ENCODE results near the gene SUGP2. TPM values are rescaled to one million over a fixed set of nuclear protein-coding genes. Genes with fewer than 3 reads are reported as not detected.

The SUGP2 gene
- total and polyA plus RNA-seq, 9 of the 15 experiments (the other 6 are each of a cell fraction or from before 2014, with no cell fraction given): 13.1 to 101 (median 63.1) TPM

DNA sequence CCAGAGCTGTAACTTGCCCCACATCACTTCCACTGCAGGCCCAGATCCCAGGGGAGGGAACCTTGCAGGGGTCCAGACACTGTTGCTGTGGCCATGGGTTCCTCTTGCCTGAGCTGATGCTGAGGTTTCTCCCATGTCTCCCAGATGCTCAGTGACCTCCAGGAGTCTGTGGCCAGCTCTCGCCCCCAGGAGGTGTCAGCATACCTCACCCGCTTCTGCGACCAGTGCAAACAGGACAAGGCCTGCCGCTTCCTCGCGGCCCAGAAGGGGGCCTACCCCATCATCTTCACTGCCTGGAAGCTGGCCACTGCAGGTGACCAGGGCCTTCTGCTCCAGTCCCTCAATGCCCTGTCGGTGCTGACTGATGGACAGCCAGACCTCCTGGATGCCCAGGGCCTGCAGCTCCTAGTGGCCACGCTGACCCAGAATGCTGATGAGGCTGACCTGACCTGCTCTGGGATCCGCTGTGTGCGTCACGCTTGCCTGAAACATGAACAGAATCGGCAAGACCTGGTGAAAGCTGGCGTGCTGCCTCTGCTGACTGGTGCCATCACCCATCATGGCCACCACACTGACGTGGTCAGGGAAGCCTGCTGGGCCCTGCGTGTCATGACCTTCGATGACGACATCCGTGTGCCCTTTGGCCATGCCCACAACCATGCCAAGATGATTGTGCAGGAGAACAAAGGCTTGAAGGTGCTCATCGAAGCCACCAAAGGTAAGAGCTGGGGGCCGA is 18.3 kb upstream of the SUGP2 start (continued):
- TF ChIP-seq, protein P1, sequence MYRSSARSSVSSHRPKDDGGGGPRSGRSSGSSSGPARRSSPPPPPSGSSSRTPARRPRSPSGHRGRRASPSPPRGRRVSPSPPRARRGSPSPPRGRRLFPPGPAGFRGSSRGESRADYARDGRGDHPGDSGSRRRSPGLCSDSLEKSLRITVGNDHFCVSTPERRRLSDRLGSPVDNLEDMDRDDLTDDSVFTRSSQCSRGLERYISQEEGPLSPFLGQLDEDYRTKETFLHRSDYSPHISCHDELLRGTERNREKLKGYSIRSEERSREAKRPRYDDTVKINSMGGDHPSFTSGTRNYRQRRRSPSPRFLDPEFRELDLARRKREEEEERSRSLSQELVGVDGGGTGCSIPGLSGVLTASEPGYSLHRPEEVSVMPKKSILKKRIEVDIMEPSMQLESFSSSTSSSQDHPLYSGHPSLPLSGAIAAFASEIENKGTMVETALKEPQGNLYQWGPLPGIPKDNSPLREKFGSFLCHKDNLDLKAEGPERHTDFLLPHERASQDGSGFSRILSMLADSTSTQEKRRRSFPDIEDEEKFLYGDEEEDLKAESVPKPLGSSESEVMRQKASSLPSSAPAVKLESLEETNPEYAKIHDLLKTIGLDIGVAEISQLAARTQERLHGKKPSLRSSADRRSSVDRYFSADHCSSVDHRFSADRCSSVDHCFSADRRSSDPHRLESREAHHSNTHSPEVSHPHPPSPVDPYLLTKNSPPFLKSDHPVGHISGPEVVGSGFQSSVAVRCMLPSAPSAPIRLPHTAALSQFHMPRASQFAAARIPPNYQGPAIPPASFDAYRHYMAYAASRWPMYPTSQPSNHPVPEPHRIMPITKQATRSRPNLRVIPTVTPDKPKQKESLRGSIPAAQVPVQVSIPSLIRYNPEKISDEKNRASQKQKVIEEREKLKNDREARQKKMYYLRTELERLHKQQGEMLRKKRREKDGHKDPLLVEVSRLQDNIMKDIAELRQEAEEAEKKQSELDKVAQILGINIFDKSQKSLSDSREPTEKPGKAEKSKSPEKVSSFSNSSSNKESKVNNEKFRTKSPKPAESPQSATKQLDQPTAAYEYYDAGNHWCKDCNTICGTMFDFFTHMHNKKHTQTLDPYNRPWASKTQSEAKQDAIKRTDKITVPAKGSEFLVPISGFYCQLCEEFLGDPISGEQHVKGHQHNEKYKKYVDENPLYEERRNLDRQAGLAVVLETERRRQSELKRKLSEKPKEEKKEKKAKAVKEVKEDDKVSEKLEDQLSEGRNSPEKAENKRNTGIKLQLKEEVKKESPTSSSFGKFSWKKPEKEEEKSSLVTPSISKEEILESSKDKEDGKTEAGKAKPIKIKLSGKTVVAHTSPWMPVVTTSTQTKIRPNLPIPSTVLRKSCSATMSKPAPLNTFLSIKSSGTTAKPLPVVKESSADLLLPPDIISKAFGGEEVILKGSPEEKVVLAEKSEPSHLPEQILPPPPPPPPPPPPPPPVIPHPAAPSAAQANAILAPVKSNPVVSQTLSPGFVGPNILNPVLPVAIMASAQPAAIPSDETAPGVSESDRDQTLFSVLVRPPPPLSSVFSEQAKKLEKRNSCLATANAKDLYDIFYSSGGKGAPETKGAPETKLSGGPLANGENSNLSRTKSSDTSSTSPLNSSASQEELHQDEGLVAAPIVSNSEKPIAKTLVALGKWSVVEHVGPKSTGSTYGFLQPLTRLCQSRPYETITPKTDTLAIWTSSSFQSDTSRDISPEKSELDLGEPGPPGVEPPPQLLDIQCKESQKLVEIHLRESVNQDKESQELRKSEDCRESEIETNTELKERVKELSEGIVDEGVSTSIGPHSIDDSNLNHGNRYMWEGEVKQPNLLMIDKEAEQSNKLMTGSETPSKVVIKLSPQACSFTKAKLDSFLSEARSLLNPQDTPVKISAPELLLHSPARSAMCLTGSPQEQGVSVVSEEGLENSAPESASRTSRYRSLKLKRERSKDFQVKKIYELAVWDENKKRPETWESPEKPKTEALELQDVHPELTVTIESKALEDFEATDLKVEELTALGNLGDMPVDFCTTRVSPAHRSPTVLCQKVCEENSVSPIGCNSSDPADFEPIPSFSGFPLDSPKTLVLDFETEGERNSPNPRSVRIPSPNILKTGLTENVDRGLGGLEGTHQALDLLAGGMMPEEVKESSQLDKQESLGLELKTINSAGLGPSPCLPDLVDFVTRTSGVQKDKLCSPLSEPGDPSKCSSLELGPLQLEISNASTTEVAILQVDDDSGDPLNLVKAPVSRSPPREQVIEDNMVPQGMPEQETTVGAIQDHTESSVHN (IDR thresholded peaks at IDR 0.05; ENCODE audit: borderline replicate concordance in 1 of 2, low read depth in 1 of 2): no peak
- no peak for TF ChIP-seq MEF2D (tag; conservative IDR thresholded peaks at IDR 0.05; ENCODE audit: low read depth)
- peak; percentile 35; the same call in 1 of the 2 replicates for TF ChIP-seq RBFOX2 (IDR thresholded peaks at IDR 0.05; ENCODE audit: low read depth, low read length)
- TF ChIP-seq PTRF (tag; IDR thresholded peaks at IDR 0.05): no peak
- TF ChIP-seq, protein P2, sequence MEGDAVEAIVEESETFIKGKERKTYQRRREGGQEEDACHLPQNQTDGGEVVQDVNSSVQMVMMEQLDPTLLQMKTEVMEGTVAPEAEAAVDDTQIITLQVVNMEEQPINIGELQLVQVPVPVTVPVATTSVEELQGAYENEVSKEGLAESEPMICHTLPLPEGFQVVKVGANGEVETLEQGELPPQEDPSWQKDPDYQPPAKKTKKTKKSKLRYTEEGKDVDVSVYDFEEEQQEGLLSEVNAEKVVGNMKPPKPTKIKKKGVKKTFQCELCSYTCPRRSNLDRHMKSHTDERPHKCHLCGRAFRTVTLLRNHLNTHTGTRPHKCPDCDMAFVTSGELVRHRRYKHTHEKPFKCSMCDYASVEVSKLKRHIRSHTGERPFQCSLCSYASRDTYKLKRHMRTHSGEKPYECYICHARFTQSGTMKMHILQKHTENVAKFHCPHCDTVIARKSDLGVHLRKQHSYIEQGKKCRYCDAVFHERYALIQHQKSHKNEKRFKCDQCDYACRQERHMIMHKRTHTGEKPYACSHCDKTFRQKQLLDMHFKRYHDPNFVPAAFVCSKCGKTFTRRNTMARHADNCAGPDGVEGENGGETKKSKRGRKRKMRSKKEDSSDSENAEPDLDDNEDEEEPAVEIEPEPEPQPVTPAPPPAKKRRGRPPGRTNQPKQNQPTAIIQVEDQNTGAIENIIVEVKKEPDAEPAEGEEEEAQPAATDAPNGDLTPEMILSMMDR (IDR thresholded peaks at IDR 0.05 in 2 of 3, conservative IDR thresholded peaks at IDR 0.05 in 1 of 3; ENCODE audit: insufficient read depth in 2 of 3, low read depth in 1 of 3, low read length in 3 of 3): peak; percentile 26 to 49 (median 45); a peak in 5 of 6 replicates
- TF ChIP-seq, protein P3, sequence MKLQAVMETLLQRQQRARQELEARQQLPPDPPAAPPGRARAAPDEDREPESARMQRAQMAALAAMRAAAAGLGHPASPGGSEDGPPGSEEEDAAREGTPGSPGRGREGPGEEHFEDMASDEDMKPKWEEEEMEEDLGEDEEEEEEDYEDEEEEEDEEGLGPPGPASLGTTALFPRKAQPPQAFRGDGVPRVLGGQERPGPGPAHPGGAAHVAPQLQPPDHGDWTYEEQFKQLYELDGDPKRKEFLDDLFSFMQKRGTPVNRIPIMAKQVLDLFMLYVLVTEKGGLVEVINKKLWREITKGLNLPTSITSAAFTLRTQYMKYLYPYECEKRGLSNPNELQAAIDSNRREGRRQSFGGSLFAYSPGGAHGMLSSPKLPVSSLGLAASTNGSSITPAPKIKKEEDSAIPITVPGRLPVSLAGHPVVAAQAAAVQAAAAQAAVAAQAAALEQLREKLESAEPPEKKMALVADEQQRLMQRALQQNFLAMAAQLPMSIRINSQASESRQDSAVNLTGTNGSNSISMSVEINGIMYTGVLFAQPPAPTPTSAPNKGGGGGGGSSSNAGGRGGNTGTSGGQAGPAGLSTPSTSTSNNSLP (IDR thresholded peaks at IDR 0.05; ENCODE audit: borderline replicate concordance, low read depth, low read length): no peak
- TF ChIP-seq CEBPB (tag; IDR thresholded peaks at IDR 0.05): no peak
- TF ChIP-seq POLR2A (conservative IDR thresholded peaks at IDR 0.05): 0 out of 2 replicates have a peak, but pooled peaks have one; percentile 39
- TF ChIP-seq TEAD2 (tag; IDR thresholded peaks at IDR 0.05): no peak
- no peak for TF ChIP-seq RHOXF2B (CRISPR knock-in tag; conservative IDR thresholded peaks at IDR 0.05)
- TF ChIP-seq, protein P4, sequence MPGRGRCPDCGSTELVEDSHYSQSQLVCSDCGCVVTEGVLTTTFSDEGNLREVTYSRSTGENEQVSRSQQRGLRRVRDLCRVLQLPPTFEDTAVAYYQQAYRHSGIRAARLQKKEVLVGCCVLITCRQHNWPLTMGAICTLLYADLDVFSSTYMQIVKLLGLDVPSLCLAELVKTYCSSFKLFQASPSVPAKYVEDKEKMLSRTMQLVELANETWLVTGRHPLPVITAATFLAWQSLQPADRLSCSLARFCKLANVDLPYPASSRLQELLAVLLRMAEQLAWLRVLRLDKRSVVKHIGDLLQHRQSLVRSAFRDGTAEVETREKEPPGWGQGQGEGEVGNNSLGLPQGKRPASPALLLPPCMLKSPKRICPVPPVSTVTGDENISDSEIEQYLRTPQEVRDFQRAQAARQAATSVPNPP (IDR thresholded peaks at IDR 0.05; ENCODE audit: borderline replicate concordance, insufficient read depth, insufficient read length): no peak
- TF ChIP-seq HMGN3 (IDR thresholded peaks at IDR 0.05; ENCODE audit: borderline replicate concordance, extremely low read depth, insufficient read length, low read depth, low read length): peak; percentile 30
- no peak for TF ChIP-seq PPARD (CRISPR knock-in tag; IDR thresholded peaks at IDR 0.05)

All from K562 (cell line).